Measurements from ENCODE around the gene DRC1. TPM values are rescaled to one million over a fixed set of nuclear protein-coding genes. Genes with fewer than 3 reads are reported as not detected.

Gene DRC1
- total and polyA plus RNA-seq, 2 of the 13 experiments (the other 11 are each of a cell fraction or from before 2014, with no cell fraction given) = 0.07 TPM; not detected in 1

DNA sequence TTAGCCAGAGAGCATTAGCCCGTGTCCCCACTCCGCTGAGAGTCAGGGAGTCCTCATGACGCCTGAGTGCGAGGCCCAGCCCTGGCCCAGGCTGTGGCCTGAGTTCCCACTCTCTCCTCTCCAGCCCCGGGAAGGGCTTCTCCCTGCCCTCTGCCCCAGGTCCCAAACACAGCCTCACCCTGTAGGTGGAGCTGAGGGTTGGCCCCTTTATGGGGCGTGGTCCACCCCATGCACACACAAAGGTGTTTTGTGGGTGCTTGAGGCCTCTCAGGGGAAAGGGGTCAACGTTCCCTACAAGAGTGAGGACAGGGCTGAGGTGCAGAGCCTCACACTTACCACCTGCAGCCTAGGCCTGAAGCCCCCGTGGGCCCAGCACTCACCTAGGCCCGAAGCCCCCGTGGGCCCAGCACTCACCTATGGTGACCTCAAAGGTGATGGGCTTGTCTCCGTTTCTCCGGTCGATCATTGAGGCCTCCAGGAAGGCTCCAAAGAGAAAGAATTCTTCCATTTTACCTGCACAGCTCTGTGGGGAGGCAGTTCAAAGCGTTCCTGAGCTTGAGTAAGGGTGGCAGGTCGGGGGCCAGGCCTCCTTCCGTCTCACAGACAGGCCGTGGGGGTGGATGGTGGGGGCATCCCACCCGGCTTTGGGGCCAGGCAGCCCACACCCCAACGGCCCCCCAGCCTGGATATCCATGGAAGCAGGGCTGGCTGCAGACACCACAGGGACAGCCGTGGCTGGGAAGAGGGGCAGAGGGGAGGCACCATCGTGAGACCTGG lies 78.3 kb downstream of the DRC1 start (continued):
- TF ChIP-seq, protein P1, sequence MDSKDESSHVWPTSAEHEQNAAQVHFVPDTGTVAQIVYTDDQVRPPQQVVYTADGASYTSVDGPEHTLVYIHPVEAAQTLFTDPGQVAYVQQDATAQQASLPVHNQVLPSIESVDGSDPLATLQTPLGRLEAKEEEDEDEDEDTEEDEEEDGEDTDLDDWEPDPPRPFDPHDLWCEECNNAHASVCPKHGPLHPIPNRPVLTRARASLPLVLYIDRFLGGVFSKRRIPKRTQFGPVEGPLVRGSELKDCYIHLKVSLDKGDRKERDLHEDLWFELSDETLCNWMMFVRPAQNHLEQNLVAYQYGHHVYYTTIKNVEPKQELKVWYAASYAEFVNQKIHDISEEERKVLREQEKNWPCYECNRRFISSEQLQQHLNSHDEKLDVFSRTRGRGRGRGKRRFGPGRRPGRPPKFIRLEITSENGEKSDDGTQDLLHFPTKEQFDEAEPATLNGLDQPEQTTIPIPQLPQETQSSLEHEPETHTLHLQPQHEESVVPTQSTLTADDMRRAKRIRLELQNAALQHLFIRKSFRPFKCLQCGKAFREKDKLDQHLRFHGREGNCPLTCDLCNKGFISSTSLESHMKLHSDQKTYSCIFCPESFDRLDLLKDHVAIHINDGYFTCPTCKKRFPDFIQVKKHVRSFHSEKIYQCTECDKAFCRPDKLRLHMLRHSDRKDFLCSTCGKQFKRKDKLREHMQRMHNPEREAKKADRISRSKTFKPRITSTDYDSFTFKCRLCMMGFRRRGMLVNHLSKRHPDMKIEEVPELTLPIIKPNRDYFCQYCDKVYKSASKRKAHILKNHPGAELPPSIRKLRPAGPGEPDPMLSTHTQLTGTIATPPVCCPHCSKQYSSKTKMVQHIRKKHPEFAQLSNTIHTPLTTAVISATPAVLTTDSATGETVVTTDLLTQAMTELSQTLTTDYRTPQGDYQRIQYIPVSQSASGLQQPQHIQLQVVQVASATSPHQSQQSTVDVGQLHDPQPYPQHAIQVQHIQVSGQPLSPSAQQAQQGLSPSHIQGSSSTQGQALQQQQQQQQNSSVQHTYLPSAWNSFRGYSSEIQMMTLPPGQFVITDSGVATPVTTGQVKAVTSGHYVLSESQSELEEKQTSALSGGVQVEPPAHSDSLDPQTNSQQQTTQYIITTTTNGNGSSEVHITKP (CRISPR knock-in tag; IDR thresholded peaks at IDR 0.05; ENCODE audit: low read depth) = no peak
- TF ChIP-seq ZNF44 (CRISPR knock-in tag; IDR thresholded peaks at IDR 0.05) (0 out of 2 replicates have a peak, but pooled peaks have one; percentile 40), SIN3B (IDR thresholded peaks at IDR 0.05; ENCODE audit: low read length) (no peak), SALL1 (CRISPR knock-in tag; IDR thresholded peaks at IDR 0.05) (peak; percentile 9; the same call in 1 of the 2 replicates), ESRRA (CRISPR knock-in tag; IDR thresholded peaks at IDR 0.05; ENCODE audit: low read depth) (no peak), ZNF672 (CRISPR knock-in tag; IDR thresholded peaks at IDR 0.05) (no peak), MYC (CRISPR knock-in tag; IDR thresholded peaks at IDR 0.05; ENCODE audit: borderline replicate concordance) (no peak), SP140L (CRISPR knock-in tag; IDR thresholded peaks at IDR 0.05; ENCODE audit: borderline replicate concordance) (no peak), TCF7L2 (IDR thresholded peaks at IDR 0.05; ENCODE audit: low read depth, low read length) (no peak)
- TF ChIP-seq, protein P2, sequence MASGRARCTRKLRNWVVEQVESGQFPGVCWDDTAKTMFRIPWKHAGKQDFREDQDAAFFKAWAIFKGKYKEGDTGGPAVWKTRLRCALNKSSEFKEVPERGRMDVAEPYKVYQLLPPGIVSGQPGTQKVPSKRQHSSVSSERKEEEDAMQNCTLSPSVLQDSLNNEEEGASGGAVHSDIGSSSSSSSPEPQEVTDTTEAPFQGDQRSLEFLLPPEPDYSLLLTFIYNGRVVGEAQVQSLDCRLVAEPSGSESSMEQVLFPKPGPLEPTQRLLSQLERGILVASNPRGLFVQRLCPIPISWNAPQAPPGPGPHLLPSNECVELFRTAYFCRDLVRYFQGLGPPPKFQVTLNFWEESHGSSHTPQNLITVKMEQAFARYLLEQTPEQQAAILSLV (CRISPR knock-in tag; IDR thresholded peaks at IDR 0.05; ENCODE audit: borderline replicate concordance) = no peak; the same call in 1 of the 2 replicates
- TF ChIP-seq, protein P3, sequence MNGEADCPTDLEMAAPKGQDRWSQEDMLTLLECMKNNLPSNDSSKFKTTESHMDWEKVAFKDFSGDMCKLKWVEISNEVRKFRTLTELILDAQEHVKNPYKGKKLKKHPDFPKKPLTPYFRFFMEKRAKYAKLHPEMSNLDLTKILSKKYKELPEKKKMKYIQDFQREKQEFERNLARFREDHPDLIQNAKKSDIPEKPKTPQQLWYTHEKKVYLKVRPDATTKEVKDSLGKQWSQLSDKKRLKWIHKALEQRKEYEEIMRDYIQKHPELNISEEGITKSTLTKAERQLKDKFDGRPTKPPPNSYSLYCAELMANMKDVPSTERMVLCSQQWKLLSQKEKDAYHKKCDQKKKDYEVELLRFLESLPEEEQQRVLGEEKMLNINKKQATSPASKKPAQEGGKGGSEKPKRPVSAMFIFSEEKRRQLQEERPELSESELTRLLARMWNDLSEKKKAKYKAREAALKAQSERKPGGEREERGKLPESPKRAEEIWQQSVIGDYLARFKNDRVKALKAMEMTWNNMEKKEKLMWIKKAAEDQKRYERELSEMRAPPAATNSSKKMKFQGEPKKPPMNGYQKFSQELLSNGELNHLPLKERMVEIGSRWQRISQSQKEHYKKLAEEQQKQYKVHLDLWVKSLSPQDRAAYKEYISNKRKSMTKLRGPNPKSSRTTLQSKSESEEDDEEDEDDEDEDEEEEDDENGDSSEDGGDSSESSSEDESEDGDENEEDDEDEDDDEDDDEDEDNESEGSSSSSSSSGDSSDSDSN (CRISPR knock-in tag; IDR thresholded peaks at IDR 0.05) = 0 out of 2 replicates have a peak, but pooled peaks have one; percentile 4
- TF ChIP-seq, protein P4, sequence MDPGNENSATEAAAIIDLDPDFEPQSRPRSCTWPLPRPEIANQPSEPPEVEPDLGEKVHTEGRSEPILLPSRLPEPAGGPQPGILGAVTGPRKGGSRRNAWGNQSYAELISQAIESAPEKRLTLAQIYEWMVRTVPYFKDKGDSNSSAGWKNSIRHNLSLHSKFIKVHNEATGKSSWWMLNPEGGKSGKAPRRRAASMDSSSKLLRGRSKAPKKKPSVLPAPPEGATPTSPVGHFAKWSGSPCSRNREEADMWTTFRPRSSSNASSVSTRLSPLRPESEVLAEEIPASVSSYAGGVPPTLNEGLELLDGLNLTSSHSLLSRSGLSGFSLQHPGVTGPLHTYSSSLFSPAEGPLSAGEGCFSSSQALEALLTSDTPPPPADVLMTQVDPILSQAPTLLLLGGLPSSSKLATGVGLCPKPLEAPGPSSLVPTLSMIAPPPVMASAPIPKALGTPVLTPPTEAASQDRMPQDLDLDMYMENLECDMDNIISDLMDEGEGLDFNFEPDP (CRISPR knock-in tag; conservative IDR thresholded peaks at IDR 0.05) = 0 out of 2 replicates have a peak, but pooled peaks have one; percentile 23
